ENCODE measurements around the gene MPDZ.

- no peak for TF ChIP-seq CTCF (IDR thresholded peaks at IDR 0.05)
- no peak for TF ChIP-seq REST (IDR thresholded peaks at IDR 0.05; ENCODE audit: insufficient read depth in 1 of 2, low read depth in 2 of 2, low read length in 1 of 2)
Observed at GRCh38 chr9:13175732-13176131, 103.8 kb downstream of the MPDZ start.
